ENCODE measurements around the gene VSIR. TPM values are rescaled to one million over a fixed set of nuclear protein-coding genes. Genes with fewer than 3 reads are reported as not detected.

Gene VSIR
- total RNA-seq, 2 donors from 2014 or later, result 41.2 to 42.8 TPM

DNA sequence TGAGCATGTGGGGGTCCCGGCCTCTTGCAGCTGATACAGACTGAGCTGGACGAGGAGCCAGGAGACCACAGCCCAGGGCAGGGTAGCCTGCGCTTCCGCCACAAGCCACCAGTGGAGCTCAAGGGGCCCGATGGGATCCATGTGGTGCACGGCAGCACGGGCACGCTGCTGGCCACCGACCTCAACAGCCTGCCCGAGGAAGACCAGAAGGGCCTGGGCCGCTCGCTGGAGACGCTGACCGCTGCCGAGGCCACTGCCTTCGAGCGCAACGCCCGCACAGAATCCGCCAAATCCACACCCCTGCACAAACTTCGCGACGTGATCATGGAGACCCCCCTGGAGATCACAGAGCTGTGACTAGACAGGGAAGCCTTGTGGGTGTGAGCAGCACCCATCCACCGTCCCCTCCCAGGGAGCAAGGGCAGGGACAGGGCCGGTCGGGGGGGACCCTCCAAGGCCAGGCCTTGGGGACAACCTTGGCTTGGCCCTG lies 41.6 kb upstream of the VSIR start:
- TF ChIP-seq, protein P1, sequence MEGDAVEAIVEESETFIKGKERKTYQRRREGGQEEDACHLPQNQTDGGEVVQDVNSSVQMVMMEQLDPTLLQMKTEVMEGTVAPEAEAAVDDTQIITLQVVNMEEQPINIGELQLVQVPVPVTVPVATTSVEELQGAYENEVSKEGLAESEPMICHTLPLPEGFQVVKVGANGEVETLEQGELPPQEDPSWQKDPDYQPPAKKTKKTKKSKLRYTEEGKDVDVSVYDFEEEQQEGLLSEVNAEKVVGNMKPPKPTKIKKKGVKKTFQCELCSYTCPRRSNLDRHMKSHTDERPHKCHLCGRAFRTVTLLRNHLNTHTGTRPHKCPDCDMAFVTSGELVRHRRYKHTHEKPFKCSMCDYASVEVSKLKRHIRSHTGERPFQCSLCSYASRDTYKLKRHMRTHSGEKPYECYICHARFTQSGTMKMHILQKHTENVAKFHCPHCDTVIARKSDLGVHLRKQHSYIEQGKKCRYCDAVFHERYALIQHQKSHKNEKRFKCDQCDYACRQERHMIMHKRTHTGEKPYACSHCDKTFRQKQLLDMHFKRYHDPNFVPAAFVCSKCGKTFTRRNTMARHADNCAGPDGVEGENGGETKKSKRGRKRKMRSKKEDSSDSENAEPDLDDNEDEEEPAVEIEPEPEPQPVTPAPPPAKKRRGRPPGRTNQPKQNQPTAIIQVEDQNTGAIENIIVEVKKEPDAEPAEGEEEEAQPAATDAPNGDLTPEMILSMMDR (IDR thresholded peaks at IDR 0.05), result no peak
- no peak overlapping the region for H3K4me3 ChIP-seq
- DNase-seq, result no peak
- H3K4me1 ChIP-seq, result no peaks in the 10 kb centered on the region
- H3K9me3 ChIP-seq, result no peaks in the 10 kb centered on the region
- H3K36me3 ChIP-seq, result peaks cover 9% of the 10 kb centered on the region
- no peaks in the 10 kb centered on the region for H3K27me3 ChIP-seq
- no peak overlapping the region for H3K9ac ChIP-seq (ENCODE audit: low read depth in 2 of 2, low read length in 2 of 2)
- intact Hi-C loops (cut with DNase I), result loop anchor here (5.0 to 10.0 kb wide), 3 partner anchors 110 to 503 kb away; no protein-coding TSS in a partner anchor
- no peak overlapping the region for H3K27ac ChIP-seq

DNA sequence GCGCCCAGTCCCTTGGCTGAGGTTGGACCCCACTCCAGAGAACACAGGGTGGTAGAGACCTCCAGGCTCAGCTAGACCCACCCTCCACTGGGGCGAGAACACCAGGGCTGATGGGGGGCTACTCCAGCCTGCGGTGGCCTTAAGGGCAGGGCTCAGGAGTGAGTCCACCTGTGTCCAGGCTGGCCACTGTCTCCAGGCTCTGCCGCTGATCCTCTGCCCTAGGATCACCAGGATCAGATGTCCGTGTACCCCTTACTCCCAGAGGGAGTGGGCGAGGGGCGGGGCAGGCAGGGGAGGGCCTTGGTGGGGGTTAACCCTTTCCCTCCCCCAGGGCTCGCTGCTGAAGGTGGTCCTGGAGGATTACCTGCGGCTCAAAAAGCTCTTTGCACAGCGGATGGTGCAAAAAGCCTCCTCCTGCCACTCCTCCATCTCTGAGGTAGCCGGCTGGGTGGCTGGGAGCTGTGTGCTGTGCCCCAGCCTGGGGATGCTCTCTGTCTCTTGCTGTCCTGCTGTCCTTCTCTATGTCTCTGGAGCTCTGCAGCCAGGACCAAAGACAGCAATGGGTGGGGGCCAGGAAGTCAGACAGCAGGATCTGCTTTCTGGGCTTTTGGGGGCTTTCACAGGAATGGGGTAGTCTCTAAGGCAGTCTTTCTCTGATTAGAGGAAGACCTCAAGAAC lies 39.7 kb upstream of the VSIR start:
- H3K4me1 ChIP-seq, result no peaks in the 10 kb centered on the region
- no peak overlapping the region for H3K4me3 ChIP-seq
- DNase-seq, result no peak
- no peaks in the 10 kb centered on the region for H3K36me3 ChIP-seq
- H3K27me3 ChIP-seq, result no peaks in the 10 kb centered on the region
- intact Hi-C loops (cut with DNase I), result loop anchor here (5.0 to 10.0 kb wide), 3 partner anchors 108 to 501 kb away; no protein-coding TSS in a partner anchor
- H3K9me3 ChIP-seq, result no peaks in the 10 kb centered on the region
- no peak overlapping the region for H3K9ac ChIP-seq (ENCODE audit: low read depth in 2 of 2, low read length in 2 of 2)
- TF ChIP-seq, protein P1 (IDR thresholded peaks at IDR 0.05), result no peak
- no peak overlapping the region for H3K27ac ChIP-seq

DNA sequence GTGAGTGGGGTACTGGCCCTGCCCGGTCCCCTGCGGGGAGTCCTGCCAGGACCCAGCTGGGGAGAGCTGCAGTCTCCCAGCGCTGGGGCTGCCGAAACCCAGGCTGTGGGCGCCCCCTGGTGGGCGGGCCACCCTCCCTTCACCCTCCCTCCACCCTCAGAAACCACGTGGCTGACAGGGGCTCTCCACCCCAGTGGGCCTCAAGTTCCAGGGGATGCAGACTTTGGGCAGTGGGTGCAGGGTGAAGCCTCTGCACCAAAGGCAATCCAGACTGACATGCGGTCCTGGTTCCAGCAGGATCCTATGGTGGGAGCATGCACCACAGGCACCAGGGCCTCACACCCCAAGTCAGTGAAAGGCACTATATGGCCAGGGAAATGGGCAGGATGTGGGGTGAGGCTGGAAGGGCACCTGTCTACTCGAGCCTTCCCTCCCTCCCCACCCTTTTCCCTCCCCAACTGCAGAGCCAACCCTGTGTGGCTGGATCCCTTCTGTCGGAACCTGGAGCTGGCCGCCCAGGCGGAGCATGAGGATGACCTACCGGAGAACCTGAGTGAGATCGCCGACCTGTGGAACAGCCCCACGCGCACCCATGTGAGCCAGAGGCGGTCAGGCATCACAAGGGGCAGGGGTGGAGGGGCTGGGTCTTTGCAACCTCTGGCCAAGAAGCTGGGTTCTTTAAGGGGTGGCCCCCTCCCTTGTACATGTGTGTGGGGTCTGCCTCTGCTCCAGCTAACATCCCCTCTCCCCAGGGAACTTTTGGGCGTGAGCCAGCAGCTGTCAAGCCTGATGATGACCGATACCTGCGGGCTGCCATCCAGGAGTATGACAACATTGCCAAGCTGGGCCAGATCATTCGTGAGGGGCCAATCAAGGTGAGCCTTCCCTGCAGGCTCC lies 38.9 kb upstream of the VSIR start:
- TF ChIP-seq, protein P1 (IDR thresholded peaks at IDR 0.05), result peak; percentile 95
- H3K27me3 ChIP-seq, result no peaks in the 10 kb centered on the region
- intact Hi-C loops (cut with DNase I), result loop anchor here (5.0 to 10.0 kb wide), 3 partner anchors 107 to 500 kb away; no protein-coding TSS in a partner anchor
- no peak overlapping the region for H3K9ac ChIP-seq (ENCODE audit: low read depth in 2 of 2, low read length in 2 of 2)
- no peaks in the 10 kb centered on the region for H3K4me1 ChIP-seq
- no peaks in the 10 kb centered on the region for H3K36me3 ChIP-seq
- peak; percentile 76 for DNase-seq
- no peaks in the 10 kb centered on the region for H3K9me3 ChIP-seq
- no peak overlapping the region for H3K4me3 ChIP-seq
- no peak overlapping the region for H3K27ac ChIP-seq

DNA sequence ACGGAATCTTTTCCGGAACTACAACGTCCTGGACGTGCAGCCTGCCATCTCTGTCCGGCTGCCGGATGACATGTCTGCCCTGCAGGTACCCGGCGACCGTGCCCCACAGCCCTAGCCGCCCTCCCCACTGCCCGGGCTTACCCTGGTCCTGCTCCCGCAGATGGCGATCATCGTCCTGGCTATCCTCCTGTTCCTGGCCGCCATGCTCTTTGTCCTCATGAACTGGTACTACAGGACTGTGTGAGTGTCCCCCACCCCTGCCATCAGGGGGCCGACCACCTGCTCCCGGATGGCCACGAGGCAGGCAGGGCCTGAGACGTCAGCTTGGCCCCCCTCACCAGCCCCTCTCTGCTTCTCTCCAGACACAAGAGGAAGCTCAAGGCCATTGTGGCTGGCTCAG lies 38.0 kb upstream of the VSIR start:
- no peak for DNase-seq
- no peaks in the 10 kb centered on the region for H3K27me3 ChIP-seq
- H3K9ac ChIP-seq (ENCODE audit: low read depth in 2 of 2, low read length in 2 of 2), result no peak overlapping the region
- peaks cover 3% of the 10 kb centered on the region for H3K4me1 ChIP-seq
- TF ChIP-seq, protein P1 (IDR thresholded peaks at IDR 0.05), result no peak
- no peak overlapping the region for H3K27ac ChIP-seq
- no peak overlapping the region for H3K4me3 ChIP-seq
- intact Hi-C loops (cut with DNase I), result loop anchor here (5.0 to 10.0 kb wide), 3 partner anchors 107 to 499 kb away; no protein-coding TSS in a partner anchor
- H3K9me3 ChIP-seq, result no peaks in the 10 kb centered on the region
- H3K36me3 ChIP-seq, result no peaks in the 10 kb centered on the region

DNA sequence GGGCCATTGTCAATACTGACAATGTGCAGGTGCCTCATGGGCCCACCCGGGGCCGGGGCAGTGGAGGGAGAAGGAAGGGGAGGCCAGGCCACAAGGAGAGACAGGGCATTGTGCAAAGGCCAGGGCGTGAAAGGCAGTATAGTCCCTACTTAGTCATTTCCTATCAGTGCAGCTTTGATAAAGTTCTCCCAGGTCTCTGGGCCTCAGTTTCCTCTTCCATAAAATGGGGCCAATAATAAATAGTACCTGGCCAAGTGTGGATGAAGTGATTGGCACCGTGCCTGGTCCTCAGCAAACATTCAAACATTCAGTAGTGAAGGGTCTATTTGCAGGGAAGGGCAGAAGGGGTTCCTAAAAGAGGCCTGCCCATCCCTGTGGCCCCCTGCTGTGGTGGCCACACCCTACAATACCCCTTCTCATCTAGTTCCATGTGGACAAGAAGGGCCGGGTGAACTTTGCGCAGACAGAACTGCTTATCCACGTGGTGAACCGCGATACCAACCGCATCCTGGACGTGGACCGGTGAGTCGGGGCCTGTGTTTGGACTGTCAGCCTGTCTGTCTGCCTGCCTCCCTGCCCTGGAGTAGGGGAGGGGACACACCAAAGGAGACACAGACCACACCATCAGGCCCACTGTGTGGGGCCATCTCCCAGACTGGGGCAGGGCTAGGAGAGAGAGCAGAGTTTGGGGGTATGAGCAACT lies 36.9 kb upstream of the VSIR start:
- DNase-seq, result no peak
- Histone ChIP-seq H3K9ac (ENCODE audit: low read depth in 2 of 2, low read length in 2 of 2) (no peak overlapping the region), H3K9me3 (no peaks in the 10 kb centered on the region), H3K27ac (no peak overlapping the region), H3K4me3 (no peak overlapping the region), H3K4me1 (peaks cover 3% of the 10 kb centered on the region), H3K27me3 (no peaks in the 10 kb centered on the region), H3K36me3 (no peaks in the 10 kb centered on the region)
- intact Hi-C loops (cut with DNase I), result loop anchor here (5.0 to 10.0 kb wide), 3 partner anchors 105 to 498 kb away; no protein-coding TSS in a partner anchor
- TF ChIP-seq, protein P1 (IDR thresholded peaks at IDR 0.05), result no peak

All from colonic mucosa (tissue), 4 donors.